ENCODE data around the gene HYAL3.
"Not testable (repeated sequence)": the region's sequence is repeated elsewhere in the genome, so short reads cannot be mapped to it uniquely, and the experiment has no call there.

DNA sequence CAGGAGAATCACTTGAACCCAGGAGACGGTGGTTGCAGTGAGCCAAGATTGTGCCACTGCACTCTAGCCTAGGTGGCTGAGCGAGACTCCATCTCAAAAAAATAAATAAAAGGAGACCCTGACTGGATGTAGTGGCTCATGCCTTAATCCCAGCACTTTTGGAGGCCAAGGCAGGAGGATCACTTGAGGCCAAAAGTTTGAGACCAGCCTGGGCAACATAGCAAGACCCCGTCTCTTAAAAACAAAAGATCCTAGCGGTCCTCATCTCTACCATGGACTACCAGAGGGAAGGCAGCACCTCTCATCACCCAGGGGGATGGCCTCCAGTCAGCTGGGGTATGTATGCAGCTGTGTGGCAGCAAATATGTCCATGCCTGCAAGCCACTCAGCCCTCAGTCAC is 37.0 kb downstream of the HYAL3 start:
- not testable (repeated sequence) for TF ChIP-seq POLR2A (IDR thresholded peaks at IDR 0.05)
- TF ChIP-seq, protein P1, sequence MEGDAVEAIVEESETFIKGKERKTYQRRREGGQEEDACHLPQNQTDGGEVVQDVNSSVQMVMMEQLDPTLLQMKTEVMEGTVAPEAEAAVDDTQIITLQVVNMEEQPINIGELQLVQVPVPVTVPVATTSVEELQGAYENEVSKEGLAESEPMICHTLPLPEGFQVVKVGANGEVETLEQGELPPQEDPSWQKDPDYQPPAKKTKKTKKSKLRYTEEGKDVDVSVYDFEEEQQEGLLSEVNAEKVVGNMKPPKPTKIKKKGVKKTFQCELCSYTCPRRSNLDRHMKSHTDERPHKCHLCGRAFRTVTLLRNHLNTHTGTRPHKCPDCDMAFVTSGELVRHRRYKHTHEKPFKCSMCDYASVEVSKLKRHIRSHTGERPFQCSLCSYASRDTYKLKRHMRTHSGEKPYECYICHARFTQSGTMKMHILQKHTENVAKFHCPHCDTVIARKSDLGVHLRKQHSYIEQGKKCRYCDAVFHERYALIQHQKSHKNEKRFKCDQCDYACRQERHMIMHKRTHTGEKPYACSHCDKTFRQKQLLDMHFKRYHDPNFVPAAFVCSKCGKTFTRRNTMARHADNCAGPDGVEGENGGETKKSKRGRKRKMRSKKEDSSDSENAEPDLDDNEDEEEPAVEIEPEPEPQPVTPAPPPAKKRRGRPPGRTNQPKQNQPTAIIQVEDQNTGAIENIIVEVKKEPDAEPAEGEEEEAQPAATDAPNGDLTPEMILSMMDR (IDR thresholded peaks at IDR 0.05), result not testable (repeated sequence)

All from gastroesophageal sphincter (tissue), 3 donors.